Stimulated activated CD8-positive, alpha-beta memory T cell treated with anti-CD3 and anti-CD28 coated beads, Interleukin-12 subunit alpha, Interleukin-12 subunit beta, amount 100 ng/mL, for 1 hour (primary cell): ENCODE results near the gene IKZF3.
"Not testable (repeated sequence)": the region's sequence is repeated elsewhere in the genome, so short reads cannot be mapped to it uniquely, and the experiment has no call there.

Source experiments
- DNase-seq: peaks from one replicate; pipeline ENCODE4 v3.0.0-alpha.2; 2020; ENCODE audit warnings: low read depth

IKZF3 gene

DNA sequence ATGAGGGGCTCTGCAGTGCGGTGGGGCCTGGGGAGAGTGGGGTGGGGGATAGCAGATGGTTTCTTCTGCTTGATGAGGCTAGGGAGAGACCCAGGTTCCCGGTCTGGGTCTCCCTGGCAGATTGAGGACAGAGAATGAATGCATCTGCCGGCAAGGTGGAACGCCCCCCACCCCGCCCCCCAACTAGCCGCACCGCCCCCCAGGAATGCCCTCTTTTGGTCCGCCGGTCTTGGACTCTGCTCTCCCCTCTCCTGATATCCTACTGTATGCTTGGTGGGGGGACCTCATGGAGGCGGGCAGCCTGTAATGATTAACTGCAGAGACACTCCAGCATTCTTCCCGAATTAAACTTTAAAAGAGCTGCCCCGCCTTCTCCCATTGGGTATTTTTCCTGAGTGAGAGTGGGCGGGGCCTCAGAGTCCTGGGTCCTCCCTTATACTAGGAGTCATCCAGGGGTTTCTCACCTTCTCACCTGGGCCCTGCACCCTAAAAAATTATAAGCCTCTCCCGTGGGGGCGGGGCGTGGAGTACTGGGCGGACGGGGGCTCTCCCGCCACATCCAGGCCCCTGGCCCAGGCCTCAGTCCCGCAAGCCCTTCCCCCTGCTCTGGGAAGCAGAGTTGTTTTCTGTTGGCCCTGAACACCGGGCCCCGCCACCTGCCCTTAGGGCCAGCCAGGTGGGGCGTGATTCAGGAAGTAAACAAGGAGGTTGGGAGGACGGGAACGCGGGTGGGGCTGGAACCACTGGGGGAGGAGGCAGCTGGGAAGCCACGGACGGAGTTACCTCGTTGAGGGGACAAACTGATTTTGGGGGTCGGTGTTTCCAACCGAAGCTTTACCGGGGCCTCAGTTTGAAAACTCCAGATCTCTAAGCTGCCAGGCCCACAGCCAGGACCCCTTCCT lies 124.9 kb downstream of the IKZF3 start:
- DNase-seq, result no peak

DNA sequence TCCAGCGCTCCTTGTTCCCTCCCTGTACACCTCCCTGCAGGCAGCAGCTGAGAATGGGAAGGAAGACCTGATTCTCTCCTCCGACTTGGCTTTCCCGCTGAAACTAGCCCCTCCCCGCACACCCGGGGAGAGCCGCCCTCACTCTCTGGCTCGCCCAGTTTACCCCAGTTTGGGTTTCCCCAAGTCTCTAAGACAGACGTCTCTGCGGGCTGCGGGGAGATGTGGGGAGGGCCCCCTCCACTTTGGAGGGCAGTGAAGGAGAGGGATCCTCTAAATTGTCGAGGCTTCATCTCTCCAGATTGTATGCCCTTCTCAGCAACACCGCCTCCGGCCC lies 125.6 kb downstream of the IKZF3 start:
- DNase-seq, result no peak

DNA sequence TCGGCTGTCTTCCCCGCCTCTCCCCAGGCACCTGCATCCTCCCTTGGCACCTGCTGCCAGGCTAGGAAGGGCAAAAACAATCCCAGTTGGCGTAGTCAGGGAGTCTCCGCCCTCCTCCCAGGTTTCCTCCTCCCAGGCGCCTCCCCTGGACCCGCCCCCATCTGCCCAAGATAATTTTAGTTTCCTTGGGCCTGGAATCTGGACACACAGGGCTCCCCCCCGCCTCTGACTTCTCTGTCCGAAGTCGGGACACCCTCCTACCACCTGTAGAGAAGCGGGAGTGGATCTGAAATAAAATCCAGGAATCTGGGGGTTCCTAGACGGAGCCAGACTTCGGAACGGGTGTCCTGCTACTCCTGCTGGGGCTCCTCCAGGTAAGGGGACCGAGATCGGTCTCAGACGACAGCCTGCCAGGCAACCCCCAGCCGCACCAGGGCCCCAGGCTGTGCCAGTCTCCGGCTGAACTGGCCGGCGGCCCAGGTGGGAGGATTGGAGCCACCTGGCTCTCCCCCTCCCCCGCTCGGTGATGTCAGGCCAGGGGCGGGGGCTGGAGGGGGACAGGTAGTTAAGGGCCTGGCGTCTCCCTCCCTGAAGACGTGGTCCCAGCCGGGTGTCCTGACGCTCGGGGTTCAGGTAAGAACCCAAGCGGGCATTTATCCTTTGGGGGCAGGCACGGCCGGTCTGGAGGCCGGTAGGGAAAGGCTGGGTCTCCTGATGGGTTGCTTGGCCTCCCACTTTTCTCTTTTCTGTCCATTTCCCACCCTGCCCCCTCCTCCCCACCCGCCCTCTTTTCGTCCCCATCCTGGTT lies 126.1 kb downstream of the IKZF3 start, which contains the start of gene GRB7:
Gene GRB7 (plus strand): TSS at position 179 of the 808 bp plus-strand sequence. CDS start 4,364 bp downstream, outside the sequence.
- no peak for DNase-seq

DNA sequence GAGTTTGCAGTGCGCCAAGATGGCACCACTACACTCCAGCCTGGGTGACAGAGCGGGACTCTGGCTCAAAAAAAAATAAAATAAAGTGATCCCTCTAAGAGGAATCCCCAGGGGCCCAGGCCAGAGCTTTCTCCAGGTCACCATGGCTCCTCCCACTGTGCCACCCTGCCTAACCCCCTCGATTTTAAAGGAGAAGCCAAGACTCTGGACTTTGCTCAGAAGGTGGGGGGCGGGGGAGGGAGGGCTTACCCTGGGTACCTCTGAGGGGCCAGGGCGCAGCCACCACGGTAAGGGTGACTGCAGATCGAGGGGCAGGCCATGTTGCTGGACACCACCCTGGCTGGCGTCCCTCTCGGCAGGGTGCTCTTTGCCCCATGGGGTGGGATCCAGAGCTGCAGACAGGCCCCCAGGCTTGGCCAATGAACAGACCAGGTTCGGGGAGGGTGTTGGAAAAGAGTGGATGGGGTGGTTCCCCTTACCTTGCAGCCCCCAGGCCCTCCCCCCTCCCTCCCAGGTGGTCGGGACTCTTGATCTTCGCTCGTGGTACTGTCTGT lies 126.8 kb downstream of the IKZF3 start:
- no peak for DNase-seq

DNA sequence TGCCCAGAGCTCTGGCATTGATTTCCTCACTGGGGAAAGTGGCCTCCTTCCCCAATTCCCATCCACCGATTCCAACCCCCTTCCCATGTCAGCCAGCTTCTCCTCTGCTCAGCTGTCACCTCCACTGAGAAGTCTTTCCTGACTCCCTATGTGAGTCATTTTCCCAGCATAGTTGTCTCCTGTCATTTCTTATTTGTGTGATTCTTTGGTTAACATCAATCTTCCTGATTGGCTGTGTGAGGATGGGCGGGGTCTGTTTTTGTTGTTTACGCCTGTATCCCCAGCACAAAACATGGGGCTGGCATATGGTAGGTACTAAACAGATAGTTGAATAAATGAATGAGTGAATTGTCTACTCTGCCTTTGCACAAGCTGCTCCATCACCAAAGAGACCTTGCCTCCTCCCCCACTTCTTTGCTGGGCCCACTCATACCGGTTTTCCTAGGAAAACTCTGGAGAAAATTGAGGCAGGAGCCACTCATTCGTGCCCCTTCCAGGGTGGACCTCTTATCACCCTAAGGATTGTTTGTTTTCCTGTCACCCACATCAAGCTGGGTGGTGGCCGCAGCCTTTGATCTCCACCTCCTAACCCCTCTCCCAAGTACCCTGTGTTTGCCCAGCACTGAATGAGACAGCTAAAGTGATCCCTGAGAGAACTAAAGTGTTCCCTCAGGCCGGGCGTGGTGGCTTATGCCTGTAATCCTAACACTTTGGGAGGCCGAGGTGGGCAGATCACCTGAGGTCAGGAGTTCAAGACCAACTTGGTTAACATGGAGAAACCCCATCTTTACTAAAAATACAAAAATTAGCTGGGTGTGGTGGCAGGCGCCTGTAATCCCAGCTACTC lies 127.6 kb downstream of the IKZF3 start:
- no peak for DNase-seq

DNA sequence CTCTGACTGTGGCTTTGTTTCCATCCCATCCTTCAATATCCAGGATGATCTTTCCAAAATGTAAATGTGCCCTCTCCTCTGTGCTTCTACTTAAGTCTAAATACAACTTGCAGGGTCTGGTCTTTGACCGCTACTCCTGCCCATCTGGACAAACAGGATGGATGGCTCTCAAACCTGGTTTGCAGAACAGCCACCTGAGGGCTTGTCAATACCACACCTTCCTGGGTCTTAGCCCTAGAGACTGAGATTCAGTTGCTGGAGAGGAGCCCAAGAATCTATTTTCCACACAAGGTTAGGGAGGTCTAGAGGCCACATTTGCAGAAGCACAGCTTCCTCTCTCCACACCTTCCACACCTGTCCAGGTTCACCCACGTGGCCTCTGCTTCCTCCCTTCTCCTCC lies 128.2 kb downstream of the IKZF3 start:
- DNase-seq, result no peak

DNA sequence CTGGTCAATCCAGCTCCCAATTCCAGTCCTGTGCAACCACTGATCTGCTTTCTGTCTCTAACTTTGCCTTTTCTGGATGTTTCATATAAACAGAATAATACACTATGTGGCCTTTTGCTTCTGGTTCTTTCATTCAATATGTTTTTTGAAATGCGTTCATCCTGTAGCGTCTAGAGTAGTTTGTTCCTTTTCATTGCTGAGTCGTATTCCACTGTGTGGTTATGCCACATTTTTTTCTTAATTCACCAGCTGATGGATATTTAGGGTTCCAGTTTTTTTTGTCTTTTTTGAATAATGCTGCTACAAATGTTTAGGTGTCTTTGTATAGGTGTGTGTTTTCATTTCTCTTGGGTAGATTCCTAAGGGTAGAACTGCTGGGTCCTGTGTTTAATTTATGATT lies 131.5 kb downstream of the IKZF3 start:
- DNase-seq, result no peak

DNA sequence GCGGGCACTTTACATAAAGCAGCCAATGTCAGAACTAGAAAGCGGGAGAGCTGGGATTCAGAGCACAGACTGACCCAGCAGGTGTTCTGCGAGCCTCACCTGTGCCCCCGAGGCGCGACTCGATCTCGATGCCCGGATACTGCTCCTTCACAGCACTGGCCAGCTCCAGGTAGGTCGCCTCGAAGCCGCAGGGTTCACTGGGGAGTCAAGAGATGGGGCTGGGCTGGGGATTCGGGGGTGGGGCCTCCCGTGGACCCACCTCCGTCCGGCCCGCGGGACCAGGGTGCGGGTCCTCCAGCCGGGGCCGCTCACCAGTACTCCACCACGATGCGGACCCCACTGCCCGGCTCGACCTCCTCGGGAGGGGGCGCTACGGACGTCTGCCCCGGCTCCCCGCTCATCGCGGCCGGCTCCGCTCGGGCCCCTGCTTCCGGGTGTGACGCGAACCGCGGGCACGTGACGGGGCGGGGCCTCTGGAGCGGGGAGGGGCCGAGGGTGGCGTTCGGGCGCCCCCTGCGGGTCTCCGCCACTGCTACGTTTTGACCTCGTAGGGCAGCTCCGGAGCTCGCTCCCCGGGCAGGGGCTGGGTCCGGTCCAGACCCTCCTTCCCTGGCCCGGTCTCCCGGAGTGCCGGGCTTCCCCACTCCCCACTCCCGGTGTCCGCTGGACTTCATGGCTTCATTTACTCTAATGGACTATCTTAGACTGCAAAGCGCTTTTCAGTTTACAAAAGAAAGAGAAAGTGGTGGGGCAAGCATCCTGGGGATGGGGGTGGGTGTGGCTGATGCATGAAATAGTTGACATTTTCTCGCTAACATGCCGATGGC lies 133.8 kb downstream of the IKZF3 start, which contains the start of gene MIEN1:
Gene MIEN1 (minus strand): TSS at position 438 of the 827 bp plus-strand sequence. CDS start 37 bp downstream, at position 401.
- peak; percentile 90 for DNase-seq

DNA sequence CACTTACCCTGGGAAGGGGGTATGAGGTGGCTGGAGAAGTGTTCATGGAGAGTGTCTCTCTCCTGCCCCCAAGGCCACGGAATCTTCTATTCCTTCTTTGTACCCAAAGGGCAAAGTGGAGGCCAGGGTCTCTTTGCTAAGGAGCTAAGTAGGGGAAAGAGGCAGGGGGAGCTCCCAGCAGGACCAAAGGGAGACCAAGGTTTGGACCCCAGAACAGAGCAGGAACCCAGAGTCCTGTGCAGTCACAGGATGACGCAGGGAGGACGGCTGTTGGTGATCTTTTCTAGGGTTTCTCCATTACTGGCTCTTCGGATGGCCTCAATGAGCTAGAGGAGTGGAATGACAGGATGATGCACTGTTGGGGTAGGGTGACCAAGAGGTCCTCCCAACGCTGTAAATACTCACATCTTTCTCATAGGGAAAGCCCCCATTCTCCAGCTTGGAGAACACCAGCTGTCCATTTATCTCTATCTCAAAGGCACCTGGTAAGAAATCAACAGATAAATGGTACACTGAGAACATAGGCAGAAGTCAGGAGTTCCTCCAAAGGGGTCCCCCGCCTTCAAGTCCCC lies 134.7 kb downstream of the IKZF3 start:
- DNase-seq, result no peak

DNA sequence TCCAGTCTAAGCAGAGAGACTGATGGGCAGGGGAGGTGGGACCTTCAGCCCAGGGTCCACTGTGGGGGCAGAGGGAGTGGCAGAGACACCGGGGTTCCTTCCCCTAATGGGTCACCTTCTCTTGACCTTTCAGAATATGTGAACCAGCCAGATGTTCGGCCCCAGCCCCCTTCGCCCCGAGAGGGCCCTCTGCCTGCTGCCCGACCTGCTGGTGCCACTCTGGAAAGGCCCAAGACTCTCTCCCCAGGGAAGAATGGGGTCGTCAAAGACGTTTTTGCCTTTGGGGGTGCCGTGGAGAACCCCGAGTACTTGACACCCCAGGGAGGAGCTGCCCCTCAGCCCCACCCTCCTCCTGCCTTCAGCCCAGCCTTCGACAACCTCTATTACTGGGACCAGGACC lies 136.6 kb downstream of the IKZF3 start:
- DNase-seq, result no peak

DNA sequence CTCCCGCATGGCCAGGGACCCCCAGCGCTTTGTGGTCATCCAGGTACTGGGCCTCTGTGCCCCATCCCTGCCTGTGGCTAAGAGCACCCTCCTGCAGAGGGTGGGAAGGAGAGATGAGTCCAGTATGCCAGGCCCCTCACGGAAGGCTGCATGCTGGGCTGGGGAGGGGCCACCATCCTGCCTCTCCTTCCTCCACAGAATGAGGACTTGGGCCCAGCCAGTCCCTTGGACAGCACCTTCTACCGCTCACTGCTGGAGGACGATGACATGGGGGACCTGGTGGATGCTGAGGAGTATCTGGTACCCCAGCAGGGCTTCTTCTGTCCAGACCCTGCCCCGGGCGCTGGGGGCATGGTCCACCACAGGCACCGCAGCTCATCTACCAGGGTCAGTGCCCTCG lies 137.5 kb downstream of the IKZF3 start:
- DNase-seq, result no peak

DNA sequence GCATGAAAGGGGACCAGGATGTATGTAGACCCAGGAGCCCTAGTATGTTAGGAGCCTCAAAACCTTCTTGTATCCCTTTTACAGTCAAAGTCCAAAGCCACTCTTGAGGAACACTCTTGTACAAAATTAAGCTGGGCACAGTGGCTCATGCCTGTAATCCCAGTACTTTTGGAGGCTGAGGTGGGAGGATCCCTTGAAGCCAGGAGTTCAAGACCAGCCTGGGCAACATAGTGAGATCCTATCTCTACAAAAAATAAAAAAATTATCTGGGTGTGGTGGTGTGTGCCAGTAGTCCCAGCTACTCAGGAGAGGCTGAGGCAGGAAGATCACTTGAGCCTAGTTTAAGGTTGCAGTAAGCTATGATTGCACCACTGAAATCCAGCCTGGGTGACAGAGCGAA lies 138.2 kb downstream of the IKZF3 start:
- DNase-seq, result not testable (repeated sequence)

DNA sequence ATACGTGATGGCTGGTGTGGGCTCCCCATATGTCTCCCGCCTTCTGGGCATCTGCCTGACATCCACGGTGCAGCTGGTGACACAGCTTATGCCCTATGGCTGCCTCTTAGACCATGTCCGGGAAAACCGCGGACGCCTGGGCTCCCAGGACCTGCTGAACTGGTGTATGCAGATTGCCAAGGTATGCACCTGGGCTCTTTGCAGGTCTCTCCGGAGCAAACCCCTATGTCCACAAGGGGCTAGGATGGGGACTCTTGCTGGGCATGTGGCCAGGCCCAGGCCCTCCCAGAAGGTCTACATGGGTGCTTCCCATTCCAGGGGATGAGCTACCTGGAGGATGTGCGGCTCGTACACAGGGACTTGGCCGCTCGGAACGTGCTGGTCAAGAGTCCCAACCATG lies 139.4 kb downstream of the IKZF3 start:
- no peak for DNase-seq

DNA sequence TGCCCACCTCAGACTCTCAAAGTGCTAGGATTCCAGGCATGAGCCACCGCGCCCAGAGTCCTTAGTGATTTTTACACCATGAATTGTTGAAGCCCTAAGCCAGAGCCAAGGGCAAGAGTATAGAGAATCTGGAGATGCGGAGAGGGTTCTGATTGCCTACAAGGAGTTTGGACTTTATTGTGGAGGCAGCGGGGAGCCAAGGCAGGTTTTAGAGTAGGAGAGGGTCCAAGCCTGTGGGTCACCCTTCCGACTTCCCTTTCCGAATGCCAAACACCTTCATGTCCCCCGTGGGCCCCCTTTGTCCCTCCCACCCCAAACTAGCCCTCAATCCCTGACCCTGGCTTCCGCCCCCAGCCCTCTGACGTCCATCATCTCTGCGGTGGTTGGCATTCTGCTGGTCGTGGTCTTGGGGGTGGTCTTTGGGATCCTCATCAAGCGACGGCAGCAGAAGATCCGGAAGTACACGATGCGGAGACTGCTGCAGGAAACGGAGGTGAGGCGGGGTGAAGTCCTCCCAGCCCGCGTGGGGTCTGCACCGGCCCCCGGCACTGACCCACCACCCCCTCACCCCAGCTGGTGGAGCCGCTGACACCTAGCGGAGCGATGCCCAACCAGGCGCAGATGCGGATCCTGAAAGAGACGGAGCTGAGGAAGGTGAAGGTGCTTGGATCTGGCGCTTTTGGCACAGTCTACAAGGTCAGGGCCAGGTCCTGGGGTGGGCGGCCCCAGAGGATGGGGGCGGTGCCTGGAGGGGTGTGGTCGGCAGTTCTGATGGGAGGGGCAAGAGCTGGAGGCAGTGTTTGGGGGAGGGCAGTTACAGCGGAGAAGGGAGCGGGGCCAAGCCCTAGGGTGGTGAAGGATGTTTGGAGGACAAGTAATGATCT lies 140.9 kb downstream of the IKZF3 start:
- no peak for DNase-seq

DNA sequence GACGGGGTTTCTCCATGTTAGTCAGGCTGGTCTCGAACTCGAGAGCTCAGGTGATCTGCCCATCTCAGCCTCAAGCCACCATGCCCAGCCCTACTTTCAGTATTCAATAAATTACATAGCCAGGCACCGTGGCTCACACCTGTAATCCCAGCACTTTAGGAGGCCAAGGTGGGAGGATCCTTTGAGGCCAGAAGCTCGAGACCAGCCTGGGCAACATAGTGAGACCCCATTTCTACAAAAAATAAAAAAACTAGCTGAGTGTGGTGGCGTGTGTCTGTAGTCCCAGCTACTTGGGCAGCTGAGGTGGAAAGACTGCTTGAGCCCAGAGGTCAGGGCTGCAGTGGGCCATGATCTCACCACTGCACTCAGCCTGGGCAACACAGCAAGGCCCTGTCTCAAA lies 142.0 kb downstream of the IKZF3 start:
- no peak for DNase-seq

DNA sequence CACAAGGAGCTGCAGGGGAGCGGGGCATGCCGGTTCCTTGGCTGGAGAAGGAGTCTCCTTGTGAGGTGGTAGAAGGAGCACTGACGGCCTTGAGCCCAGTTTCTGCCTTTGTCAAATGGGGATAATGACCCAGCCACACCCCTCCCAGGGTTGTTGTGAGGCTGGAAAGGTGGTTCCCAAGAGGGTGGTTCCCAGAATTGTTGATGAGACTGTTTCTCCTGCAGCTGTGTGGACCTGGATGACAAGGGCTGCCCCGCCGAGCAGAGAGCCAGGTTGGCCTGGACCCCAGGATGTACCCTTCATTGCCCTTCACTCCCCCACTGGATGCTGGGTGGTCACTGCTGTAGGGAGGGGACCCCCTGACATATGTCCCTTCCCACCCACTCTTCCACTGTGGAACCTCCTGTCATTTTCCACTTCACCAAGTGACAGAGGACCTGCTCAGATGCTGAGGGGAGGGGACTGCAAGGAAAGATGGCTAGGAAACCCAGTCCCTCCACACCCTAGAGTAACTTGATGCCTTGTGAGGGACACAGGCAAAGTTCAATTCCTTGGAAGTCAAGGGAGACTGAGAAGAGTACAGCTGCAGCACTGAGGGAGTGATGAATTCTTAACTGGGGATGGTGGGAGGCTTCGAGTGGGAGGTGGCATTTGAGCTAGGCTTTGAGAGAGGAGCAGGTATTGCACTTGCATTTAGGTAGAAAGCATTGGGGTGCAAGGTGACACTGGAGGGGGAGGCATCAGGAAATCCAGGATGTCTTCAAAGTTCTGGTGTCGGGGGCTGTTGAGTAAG lies 144.4 kb downstream of the IKZF3 start:
- no peak for DNase-seq

DNA sequence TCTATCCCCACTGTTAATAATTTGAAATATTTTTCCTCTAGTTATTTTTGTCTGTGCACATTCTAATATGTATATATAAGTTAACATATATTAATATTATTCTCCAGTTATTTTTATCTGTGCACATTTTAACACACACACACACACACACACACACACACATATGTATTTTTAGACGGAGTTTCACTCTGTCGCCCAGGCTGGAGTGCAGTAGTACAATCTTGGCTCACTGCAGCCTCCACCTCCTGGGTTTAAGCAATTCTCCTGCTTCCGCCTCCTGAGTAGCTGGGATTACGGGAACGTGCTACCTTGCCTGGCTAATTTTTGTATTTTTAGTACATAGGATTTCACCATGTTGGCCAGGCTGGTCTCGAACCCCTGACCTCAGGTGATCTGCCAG lies 146.5 kb downstream of the IKZF3 start:
- no peak for DNase-seq

DNA sequence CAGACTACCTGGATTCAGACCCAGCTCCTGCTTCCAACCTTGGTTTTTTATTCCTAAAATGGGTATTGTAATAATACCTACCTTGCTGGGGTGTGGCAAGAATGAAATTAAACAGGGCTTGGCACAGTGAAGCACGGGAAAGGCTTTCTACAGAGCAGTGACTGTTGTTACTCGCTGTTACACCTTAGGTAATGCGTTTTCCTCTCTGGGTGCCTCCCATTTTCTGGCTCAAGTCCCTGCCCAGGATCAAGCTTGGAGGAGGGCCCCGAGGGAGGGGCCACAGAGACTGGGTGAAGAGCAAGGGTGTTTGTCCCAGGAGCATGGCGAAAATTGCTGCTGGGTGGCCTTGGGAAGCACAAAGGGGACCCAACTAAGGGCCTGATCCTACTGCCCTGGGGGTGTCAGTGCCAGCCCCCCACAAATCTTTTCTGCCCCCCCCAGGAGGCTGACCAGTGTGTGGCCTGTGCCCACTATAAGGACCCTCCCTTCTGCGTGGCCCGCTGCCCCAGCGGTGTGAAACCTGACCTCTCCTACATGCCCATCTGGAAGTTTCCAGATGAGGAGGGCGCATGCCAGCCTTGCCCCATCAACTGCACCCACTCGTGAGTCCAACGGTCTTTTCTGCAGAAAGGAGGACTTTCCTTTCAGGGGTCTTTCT lies 147.1 kb downstream of the IKZF3 start:
- DNase-seq, result no peak
